Activated gamma-delta T cell (primary cell): ENCODE measurements around the gene MPIG6B.

ENCODE experiments used
- DNase-seq: peaks from one replicate; lab custom pipeline; 2025; lab: John Stamatoyannopoulos, UW

Gene MPIG6B

DNA sequence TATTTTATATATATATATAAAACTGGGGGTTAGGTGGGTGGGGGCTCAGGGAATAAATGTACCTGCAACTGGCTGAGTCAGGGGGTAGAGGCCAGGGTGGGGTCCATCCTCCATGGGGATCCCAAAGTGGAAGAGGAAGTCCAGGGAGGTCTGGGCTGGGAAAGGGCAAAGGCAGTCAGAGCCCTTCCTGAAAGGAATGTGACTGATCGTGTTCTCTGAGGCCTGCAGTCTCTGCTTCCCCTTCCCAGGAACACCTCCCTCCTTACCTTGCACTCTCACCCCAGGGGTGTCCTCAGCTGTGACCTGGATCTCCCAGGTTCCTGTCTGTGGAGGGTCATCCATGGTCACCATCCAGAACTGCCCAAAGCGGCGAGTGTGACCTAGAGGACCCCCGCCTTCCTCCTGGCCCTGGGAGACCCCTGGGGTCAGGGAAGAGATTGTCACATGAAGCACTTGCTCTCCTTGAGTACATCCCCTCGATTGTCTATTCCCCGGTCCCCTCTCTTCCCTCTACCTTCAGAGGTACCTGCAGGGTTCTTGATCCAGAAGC lies 44.0 kb downstream of the MPIG6B start:
- no peak for DNase-seq

DNA sequence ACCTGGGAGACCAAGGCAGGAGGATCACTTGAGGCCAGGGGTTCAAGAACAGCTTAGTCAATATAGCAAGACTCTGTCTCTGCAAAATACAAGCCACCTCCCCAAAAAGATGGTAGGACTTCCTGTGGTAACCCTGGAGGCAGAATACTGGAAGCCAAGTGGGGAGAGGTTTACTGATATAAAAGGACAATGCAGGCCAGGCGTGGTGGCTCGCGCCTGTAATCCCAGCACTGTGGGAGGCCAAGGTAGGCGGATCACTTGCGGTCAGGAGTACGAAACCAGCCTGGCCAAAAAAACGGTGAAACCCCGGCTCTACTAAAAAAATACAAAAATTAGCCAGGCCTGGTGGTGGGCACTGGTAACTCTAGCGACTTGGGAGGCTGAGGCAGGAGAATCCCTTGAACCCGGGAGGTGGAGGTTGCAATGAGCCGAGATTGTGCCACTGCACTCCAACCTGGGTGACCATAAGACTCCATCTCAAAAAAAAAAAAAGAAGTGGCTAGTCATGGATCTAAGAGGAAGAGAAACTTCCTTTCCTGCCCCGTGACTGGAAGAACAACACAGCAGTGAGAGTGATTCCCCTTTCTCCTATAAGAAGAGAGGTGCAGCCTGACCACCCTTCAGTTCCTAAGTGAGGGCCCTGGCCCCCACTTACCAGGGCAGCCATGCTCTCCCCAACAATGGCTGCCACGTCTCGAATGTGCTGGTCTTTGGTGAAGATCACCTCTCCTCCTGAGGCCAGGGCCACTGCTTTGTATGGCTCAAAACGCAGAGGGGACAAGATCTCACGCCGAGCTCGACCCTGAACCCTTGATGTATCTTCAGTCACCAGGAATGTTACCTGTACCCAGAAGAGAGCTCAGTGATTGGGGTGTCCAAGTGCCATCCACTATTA lies 45.4 kb downstream of the MPIG6B start:
- DNase-seq: no peak

DNA sequence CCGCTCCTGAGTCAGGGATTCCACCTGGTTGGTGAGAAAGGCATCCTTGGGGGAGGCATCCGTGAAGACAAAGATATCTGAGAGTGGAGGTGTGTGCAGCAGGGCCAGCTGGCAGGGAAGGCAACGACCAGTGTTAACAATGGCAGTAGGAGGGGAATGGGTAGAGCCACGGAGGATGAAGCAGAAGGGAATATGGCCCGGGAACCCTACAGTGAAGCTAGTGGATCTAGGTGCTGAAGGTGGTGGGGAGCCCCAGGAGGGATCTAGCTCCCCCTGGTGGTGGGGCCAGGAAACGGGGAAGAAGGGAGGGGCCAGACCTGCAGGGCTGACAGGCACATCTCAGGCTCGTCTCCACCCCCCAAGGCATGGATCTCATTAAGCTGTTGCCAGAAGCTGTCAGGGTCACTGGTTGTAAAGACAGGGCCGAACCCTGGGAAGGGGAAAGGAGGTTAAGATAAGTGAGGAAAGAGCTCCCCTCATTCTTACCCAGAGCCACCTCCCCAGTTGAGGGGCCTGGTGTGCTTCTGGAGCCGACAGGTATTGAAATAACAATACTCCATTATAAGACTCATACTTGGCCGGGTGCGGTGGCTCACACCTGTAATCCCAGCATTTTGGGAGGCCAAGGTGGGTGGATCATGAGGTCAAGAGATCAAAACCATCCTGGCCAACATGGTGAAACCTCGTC lies 46.7 kb downstream of the MPIG6B start:
- DNase-seq: no peak

DNA sequence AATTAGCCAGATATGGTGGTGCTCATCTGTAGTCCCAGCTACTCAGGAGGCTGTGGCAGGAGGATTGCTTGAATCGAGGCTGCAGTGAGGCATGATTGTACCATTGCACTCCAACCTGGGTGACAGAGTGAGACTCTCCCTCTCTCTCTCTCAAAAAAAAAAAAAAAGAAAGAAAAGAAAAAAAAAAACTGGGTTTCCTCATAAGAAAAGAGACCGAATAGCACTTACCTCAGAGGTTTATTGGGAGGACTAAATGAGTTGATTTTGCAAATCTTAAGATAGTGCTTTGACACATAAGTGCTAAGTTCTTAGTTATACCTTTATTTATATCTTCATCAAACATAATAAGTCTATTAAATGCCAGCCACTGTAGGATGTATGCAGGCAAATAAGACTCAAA lies 47.7 kb downstream of the MPIG6B start:
- no peak for DNase-seq

DNA sequence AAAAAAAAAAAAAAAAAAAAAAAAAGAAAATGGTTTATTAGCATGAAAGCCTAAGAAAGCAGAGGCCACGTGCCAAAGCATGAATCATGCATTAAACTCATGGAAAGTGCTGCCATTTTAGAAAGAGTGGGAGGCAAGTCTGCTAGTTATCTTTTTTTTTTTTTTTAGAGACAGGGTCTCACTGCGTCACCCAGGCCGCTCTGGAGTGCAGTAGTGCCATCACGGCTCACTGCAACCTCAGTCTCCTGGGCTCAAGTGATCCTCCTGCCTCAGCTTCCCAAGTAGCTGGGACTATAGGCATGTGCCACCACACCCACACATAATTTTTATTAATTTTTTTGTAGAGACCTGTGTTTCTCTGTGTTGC lies 48.8 kb downstream of the MPIG6B start:
- DNase-seq: no peak

DNA sequence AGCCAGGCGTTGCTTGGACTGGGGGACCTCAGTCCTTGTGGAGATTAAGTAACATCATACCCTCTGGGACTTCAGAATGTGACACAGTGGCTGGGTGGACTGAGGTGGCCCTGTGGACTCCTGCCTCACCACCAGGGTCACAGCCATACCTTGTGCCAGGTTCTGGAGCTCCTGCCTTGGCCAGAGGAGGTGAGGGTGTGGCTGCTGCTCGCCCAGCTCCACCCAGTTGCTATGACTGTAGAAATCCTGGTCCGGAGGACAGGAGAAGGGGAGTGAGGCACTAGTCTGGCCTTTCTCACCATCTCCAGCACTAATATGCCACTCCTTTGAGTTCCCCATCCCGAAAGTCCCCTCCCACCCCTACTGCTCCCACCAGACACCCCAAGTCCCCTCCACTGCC lies 52.0 kb downstream of the MPIG6B start:
- DNase-seq: no peak

DNA sequence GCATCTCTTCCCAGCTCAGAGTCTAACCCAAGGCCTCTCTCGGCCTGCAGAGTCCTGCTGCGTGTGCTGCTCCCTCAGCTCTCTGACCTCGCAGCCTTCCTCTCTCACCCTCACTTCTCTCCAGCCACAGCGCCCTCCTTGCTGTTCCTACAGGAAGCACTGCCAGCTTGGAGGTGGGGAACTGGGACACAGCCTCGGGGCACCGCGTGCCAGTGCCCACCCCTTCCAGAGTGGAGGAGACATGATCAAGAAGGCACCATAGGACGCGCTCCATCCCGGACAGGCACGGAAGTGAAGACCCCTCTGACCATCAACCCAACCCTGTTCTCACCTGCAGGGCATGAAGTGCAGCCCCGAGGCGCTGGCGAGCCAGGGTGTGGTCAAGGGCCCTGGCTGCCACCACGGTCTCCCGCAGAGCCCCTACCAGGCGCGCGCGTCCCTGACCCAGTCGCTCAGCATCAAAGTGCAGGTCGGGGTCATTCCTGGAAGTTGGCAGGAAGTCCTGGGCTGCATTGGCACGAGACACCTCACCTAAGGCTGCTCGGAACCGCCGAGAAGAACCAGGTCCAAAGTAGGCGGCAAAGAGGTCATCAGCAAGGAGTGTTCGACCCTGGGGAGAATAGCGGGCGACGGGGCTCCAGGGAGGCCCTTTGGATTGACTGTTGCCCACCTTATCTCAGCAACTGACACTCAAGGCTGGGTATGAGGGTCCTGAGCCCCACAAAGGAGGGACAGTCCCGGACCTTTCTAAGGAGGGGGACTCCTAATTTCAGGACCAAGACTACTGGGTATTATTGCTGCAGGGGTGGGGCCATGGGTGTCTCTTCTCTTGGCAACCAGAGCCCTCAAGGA lies 52.7 kb downstream of the MPIG6B start:
- DNase-seq: no peak
